Right renal cortex interstitium (tissue), 3 donors: Measurements from ENCODE around the gene SOD1. TPM values are rescaled to one million over a fixed set of nuclear protein-coding genes. Genes with fewer than 3 reads are reported as not detected.
A peak's percentile ranks its signal among the peaks of the same experiment; 100 is the strongest.
"Not testable (repeated sequence)": the region's sequence is repeated elsewhere in the genome, so short reads cannot be mapped to it uniquely, and the experiment has no call there.

Experiments used
- DNase-seq, 3 donors: peaks; one replicate each; pipeline ENCODE4 v3.0.0-alpha.2; 2013; ENCODE audit warnings: low read depth in 3 of 3, low spot score in 2 of 3
- polyA plus RNA-seq, 3 donors: library from polyadenylated mRNA; unstranded; fragments of 120-200 nt; gene quantifications; one replicate each; pipeline ENCODE4 v1.2.1, GENCODE V29; 2013; ENCODE audit not compliant: insufficient read length in 3 of 3

Gene SOD1
- polyA plus RNA-seq = 100 to 1,000 TPM; 298 to 304 (median 298) TPM

- peak; percentile 74 to 88 (median 81) for DNase-seq
Measured at GRCh38 chr21:31659536-31660258, at the start of gene SOD1. TSS of gene SOD1 (plus strand) at chr21:31659693. CDS start at chr21:31659770, 77 bp downstream.

GRCh38 chr21:31611445-31611844 is 48.0 kb upstream of the SOD1 start:
- no peak for DNase-seq

- no peak for DNase-seq
Measured at GRCh38 chr21:31612894-31613785, 46.4 kb upstream of the SOD1 start.

GRCh38 chr21:31614705-31615104 is 44.8 kb upstream of the SOD1 start:
- no peak for DNase-seq

GRCh38 chr21:31616216-31616615 is 43.3 kb upstream of the SOD1 start:
- DNase-seq = no peak

GRCh38 chr21:31618696-31619430 is 40.6 kb upstream of the SOD1 start:
- no peak for DNase-seq

GRCh38 chr21:31622397-31622796 is 37.1 kb upstream of the SOD1 start:
- no peak for DNase-seq

- DNase-seq = no peak
Measured at GRCh38 chr21:31623664-31624063, 35.8 kb upstream of the SOD1 start.

- no peak for DNase-seq
Measured at GRCh38 chr21:31624181-31624580, 35.3 kb upstream of the SOD1 start.

- DNase-seq = no peak
Measured at GRCh38 chr21:31624961-31625491, 34.5 kb upstream of the SOD1 start.

- DNase-seq = no peak
Measured at GRCh38 chr21:31629972-31630711, 29.4 kb upstream of the SOD1 start.

GRCh38 chr21:31631881-31632280 is 27.6 kb upstream of the SOD1 start:
- not testable (repeated sequence) for DNase-seq

- DNase-seq = no peak
Measured at GRCh38 chr21:31634993-31635392, 24.5 kb upstream of the SOD1 start.

- DNase-seq = no peak
Measured at GRCh38 chr21:31636874-31637273, 22.6 kb upstream of the SOD1 start.

GRCh38 chr21:31641416-31641922 is 18.0 kb upstream of the SOD1 start:
- DNase-seq = no peak

GRCh38 chr21:31644643-31645042 is 14.8 kb upstream of the SOD1 start:
- no peak for DNase-seq

GRCh38 chr21:31647650-31648049 is 11.8 kb upstream of the SOD1 start:
- DNase-seq = no peak

- no peak for DNase-seq
Measured at GRCh38 chr21:31650930-31651329, 8.6 kb upstream of the SOD1 start.

GRCh38 chr21:31651491-31651890 is 8.0 kb upstream of the SOD1 start:
- DNase-seq = not testable (repeated sequence)

GRCh38 chr21:31654340-31654739 is 5.2 kb upstream of the SOD1 start:
- DNase-seq = no peak
